Measurements from ENCODE around the gene ATIC. TPM values are rescaled to one million over a fixed set of nuclear protein-coding genes. Genes with fewer than 3 reads are reported as not detected.

Gene ATIC
- total and polyA plus RNA-seq, 3 donors from 2014 or later = 53.0 to 64.6 (median 62.1) TPM

DNA sequence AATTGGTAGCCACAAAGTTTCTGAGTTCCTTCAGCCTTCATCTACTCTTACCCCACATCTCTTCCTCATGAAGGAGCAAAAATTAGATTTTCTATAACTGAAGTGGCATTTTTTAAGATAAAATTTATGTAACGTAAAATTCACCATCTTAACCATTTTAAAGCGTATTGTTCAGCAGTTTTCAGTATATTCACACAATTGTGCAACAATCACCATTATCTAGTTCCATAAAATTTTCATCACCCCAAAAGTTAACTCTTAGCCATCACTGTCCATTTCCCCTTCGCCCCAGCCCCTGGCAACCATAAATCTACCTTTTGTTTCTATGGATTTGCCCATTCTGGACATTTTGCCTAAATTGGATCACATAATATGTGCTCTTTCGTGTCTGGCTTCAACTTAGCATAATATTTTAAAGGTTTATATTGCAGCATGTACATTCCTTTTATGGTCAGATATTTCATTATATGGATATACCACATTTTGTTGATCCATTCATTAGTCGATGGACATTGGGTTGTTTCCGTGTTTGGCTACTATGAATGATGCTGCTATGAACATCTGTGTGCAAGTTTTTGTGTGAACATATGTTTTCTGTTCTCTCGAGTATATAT, 44.6 kb downstream of the ATIC start:
- H3K4me3 ChIP-seq = no peak overlapping the region
- no peak for TF ChIP-seq POLR2A (IDR thresholded peaks at IDR 0.05)
- no peak for TF ChIP-seq CTCF (IDR thresholded peaks at IDR 0.05)
- H3K27me3 ChIP-seq = no peaks in the 10 kb centered on the region
- no peaks in the 10 kb centered on the region for H3K36me3 ChIP-seq (ENCODE audit: low read depth, missing control alignments)
- WGBS, 2 donors = 93% methylated on average over 7 of the region's 7 CpGs
- H3K4me1 ChIP-seq = no peaks in the 10 kb centered on the region
- no peaks in the 10 kb centered on the region for H3K9me3 ChIP-seq
- H3K27ac ChIP-seq = no peak overlapping the region
- DNase-seq = no peak
- intact Hi-C loops (cut with DNase I; ENCODE audit: low total_unique reads) = no loop called here

DNA sequence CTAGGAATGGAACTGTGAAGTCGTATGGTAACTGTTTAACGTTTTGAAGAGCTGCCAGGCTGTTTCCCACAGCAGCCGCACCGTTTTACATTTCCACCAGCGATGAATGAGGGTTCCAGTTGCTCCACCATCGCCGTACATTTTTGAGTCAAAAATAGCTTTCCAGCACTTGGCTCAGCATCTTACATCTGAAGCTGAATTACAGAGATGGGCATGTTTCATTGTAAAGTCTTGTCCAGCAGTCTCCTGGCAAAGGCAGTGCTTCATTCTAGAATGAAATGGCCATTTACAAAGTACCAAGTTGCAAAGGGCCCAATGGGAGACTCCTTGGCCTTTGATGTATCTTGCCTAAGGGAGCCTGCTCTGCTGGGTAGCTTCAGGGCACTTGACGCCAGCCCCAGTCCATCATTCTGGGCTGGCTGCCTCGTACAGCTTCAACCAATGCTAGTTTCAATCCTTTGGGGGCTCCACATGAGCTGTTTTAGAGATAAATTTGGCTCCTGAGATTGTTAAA, 45.1 kb downstream of the ATIC start:
- H3K4me3 ChIP-seq = no peak overlapping the region
- intact Hi-C loops (cut with DNase I; ENCODE audit: low total_unique reads) = no loop called here
- no peaks in the 10 kb centered on the region for H3K9me3 ChIP-seq
- 83 to 86% methylated on average over 9 of the region's 9 CpGs for WGBS, 2 donors
- no peak for DNase-seq
- TF ChIP-seq POLR2A (IDR thresholded peaks at IDR 0.05) (no peak), CTCF (IDR thresholded peaks at IDR 0.05) (no peak)
- no peaks in the 10 kb centered on the region for H3K4me1 ChIP-seq
- no peak overlapping the region for H3K27ac ChIP-seq
- no peaks in the 10 kb centered on the region for H3K27me3 ChIP-seq
- H3K36me3 ChIP-seq (ENCODE audit: low read depth, missing control alignments) = no peaks in the 10 kb centered on the region

GRCh38 chr2:215357660-215358059, 45.8 kb downstream of the ATIC start:
- Histone ChIP-seq H3K36me3 (ENCODE audit: low read depth, missing control alignments) (no peaks in the 10 kb centered on the region), H3K27ac (no peak overlapping the region), H3K9me3 (no peaks in the 10 kb centered on the region), H3K4me1 (no peaks in the 10 kb centered on the region), H3K4me3 (no peak overlapping the region), H3K27me3 (no peaks in the 10 kb centered on the region)
- intact Hi-C loops (cut with DNase I; ENCODE audit: low total_unique reads) = no loop called here
- TF ChIP-seq POLR2A (IDR thresholded peaks at IDR 0.05) (no peak), CTCF (IDR thresholded peaks at IDR 0.05) (no peak)
- 39 to 48% methylated on average over 3 of the region's 3 CpGs for WGBS, 2 donors
- DNase-seq = no peak

- Histone ChIP-seq H3K27ac (no peak overlapping the region), H3K4me3 (no peak overlapping the region), H3K36me3 (ENCODE audit: low read depth, missing control alignments) (no peaks in the 10 kb centered on the region), H3K4me1 (no peaks in the 10 kb centered on the region), H3K9me3 (no peaks in the 10 kb centered on the region), H3K27me3 (no peaks in the 10 kb centered on the region)
- TF ChIP-seq POLR2A (IDR thresholded peaks at IDR 0.05) (no peak), CTCF (IDR thresholded peaks at IDR 0.05) (no peak)
- intact Hi-C loops (cut with DNase I; ENCODE audit: low total_unique reads) = no loop called here
- DNase-seq = no peak
- WGBS, 2 donors = 92 to 94% methylated on average over 4 of the region's 4 CpGs
Observed at GRCh38 chr2:215358312-215358845, 46.5 kb downstream of the ATIC start.
